ENCODE measurements around the gene DES. TPM values are rescaled to one million over a fixed set of nuclear protein-coding genes. Genes with fewer than 3 reads are reported as not detected.
A peak's percentile ranks its signal among the peaks of the same experiment; 100 is the strongest.

DES gene
- total RNA-seq, 2 experiments from 2014 or later: not detected

DNA sequence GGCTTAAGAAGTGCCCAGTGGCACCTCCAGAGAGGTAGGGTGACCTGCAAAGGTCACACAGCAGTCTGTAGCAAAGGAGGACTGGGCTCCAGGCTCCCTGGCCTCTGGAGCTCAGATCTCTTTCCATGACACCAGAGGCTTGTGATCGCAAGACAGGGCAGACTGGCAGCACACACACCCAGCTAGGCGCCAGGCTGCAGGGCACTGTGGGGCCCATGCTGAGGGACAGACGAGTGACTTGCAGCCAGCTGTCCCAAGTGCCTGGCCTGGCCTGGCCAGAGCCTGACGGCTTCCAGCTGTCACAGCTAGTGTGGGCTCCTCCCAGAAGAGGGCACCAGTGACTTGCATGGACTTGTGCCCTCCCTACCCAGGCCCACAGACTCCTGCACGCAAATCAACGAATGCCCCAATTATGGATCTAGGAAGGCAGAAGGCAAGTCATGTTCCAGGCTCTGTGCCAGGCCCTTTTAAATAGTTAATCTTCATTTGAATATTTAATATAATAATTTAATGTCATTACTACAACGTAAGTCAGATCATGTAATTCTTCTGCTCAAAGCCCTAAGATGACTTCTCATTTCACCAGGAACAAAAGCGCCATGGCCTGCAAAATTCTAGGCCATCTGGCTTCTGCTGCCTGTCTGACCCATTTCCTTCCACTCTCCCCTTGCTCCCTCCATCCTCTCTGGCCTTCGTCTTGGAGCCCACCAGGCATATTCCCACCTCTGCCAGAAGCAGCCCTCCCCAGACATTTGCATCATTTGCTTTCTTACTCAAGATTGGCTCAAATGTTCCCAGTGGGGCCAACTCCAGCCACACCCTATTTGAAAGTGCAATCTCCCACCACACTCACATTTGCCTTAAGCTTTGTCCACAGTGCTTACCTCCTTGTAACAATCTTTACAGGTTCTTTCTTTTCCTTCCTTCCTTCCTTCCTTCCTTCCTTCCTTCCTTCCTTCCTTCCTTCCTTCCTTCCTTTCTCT, 12.7 kb downstream of the DES start:
- H2AFZ ChIP-seq (ENCODE audit: low read length): no peak overlapping the region
- POLR2A ChIA-PET: interaction anchor here (0.5 to 0.7 kb wide), 3 partner anchors 19 to 277 kb away, joined by 3 read pairs; no protein-coding TSS in a partner anchor
- TF ChIP-seq, protein P1, sequence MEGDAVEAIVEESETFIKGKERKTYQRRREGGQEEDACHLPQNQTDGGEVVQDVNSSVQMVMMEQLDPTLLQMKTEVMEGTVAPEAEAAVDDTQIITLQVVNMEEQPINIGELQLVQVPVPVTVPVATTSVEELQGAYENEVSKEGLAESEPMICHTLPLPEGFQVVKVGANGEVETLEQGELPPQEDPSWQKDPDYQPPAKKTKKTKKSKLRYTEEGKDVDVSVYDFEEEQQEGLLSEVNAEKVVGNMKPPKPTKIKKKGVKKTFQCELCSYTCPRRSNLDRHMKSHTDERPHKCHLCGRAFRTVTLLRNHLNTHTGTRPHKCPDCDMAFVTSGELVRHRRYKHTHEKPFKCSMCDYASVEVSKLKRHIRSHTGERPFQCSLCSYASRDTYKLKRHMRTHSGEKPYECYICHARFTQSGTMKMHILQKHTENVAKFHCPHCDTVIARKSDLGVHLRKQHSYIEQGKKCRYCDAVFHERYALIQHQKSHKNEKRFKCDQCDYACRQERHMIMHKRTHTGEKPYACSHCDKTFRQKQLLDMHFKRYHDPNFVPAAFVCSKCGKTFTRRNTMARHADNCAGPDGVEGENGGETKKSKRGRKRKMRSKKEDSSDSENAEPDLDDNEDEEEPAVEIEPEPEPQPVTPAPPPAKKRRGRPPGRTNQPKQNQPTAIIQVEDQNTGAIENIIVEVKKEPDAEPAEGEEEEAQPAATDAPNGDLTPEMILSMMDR (conservative IDR thresholded peaks at IDR 0.05; ENCODE audit: low read length): peak; percentile 48
- TF ChIP-seq EZH2phosphoT487 (IDR thresholded peaks at IDR 0.05; ENCODE audit: borderline replicate concordance, low read depth, low read length): no peak
- DNase-seq (ENCODE audit: low spot score): peak; percentile 27
- intact Hi-C loops (cut with micrococcal nuclease; ENCODE audit: unreplicated experiment): loop anchor here (2.0 kb wide), 1 partner anchor 28 kb away; no protein-coding TSS in a partner anchor
- no peaks in the 10 kb centered on the region for H4K20me1 ChIP-seq (ENCODE audit: insufficient read depth, low read length)
- CTCF ChIA-PET (ENCODE audit: unreplicated experiment): interaction anchor here (1.0 to 1.3 kb wide), 3 partner anchors 9 to 99 kb away, joined by 3 to 4 read pairs (median 3); no protein-coding TSS in a partner anchor
- no peaks in the 10 kb centered on the region for H3K79me2 ChIP-seq (ENCODE audit: insufficient read depth, low read depth, low read length)
- no peaks in the 10 kb centered on the region for H3K9me2 ChIP-seq (ENCODE audit: insufficient read depth, low read length)
- no TSS peak for BruUV-seq (replicated peaks)
- H3K9me3 ChIP-seq (ENCODE audit: low read length): no peaks in the 10 kb centered on the region
- no peak overlapping the region for H3K4me2 ChIP-seq (ENCODE audit: low read length)
- no peaks in the 10 kb centered on the region for H3K4me1 ChIP-seq (ENCODE audit: insufficient read depth, low read length, poor library complexity, severe bottlenecking)
- H3K27ac ChIP-seq (ENCODE audit: low read depth, low read length, poor library complexity, severe bottlenecking): no peak overlapping the region
- no peak overlapping the region for H3K4me3 ChIP-seq (ENCODE audit: low read depth, low read length, poor library complexity, severe bottlenecking)
- no peaks in the 10 kb centered on the region for H3K36me3 ChIP-seq (ENCODE audit: insufficient read depth, low read length)

- H4K20me1 ChIP-seq (ENCODE audit: insufficient read depth, low read length): no peaks in the 10 kb centered on the region
- H3K4me1 ChIP-seq (ENCODE audit: insufficient read depth, low read length, poor library complexity, severe bottlenecking): no peaks in the 10 kb centered on the region
- no peak for TF ChIP-seq EZH2phosphoT487 (IDR thresholded peaks at IDR 0.05; ENCODE audit: borderline replicate concordance, low read depth, low read length)
- TF ChIP-seq, protein P1 (conservative IDR thresholded peaks at IDR 0.05; ENCODE audit: low read length): peak; percentile 75
- ChIA-PET POLR2A (no interaction called here), CTCF (ENCODE audit: unreplicated experiment) (no interaction called here)
- H3K9me3 ChIP-seq (ENCODE audit: low read length): no peaks in the 10 kb centered on the region
- H3K27ac ChIP-seq (ENCODE audit: low read depth, low read length, poor library complexity, severe bottlenecking): no peak overlapping the region
- no peak overlapping the region for H2AFZ ChIP-seq (ENCODE audit: low read length)
- H3K4me3 ChIP-seq (ENCODE audit: low read depth, low read length, poor library complexity, severe bottlenecking): no peak overlapping the region
- H3K4me2 ChIP-seq (ENCODE audit: low read length): no peak overlapping the region
- no peaks in the 10 kb centered on the region for H3K36me3 ChIP-seq (ENCODE audit: insufficient read depth, low read length)
- no peaks in the 10 kb centered on the region for H3K79me2 ChIP-seq (ENCODE audit: insufficient read depth, low read depth, low read length)
- intact Hi-C loops (cut with micrococcal nuclease; ENCODE audit: unreplicated experiment): no loop called here
- peak; percentile 42 for DNase-seq (ENCODE audit: low spot score)
- H3K9me2 ChIP-seq (ENCODE audit: insufficient read depth, low read length): no peaks in the 10 kb centered on the region
- BruUV-seq (replicated peaks): no TSS peak
Measured at GRCh38 chr2:219433666-219434467, 15.7 kb downstream of the DES start.
